HG03378 (cell line): Measurements from ENCODE around the gene COL4A5.
"Not testable (repeated sequence)": the region's sequence is repeated elsewhere in the genome, so short reads cannot be mapped to it uniquely, and the experiment has no call there.

ENCODE experiments used
- ATAC-seq: cut with Tn5 transposase; IDR thresholded peaks from one replicate; pipeline ENCODE4 v1.9.1; 2021; ENCODE audit warnings: mild to moderate bottlenecking, moderate library complexity; ENCODE audit not compliant: unreplicated experiment

The COL4A5 gene

DNA sequence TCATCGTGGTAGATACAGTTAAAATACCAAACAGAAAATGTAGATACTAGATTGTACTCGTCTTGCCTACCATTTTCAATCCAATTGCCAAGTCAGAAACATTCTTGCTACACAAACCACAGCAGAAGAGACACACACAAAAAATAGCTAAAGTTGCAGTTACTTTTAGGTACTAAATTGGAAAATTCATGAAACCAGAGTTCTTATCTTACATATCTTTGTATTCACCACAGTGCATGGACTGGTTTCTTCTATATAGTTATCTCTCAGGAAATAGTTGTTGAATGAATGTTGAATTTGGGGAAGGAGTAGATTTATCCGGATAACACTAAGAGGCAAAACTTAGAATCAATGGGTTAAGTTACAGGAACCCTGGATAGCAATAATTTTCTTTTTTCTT, 14.2 kb downstream of the COL4A5 start:
- no peak for ATAC-seq

DNA sequence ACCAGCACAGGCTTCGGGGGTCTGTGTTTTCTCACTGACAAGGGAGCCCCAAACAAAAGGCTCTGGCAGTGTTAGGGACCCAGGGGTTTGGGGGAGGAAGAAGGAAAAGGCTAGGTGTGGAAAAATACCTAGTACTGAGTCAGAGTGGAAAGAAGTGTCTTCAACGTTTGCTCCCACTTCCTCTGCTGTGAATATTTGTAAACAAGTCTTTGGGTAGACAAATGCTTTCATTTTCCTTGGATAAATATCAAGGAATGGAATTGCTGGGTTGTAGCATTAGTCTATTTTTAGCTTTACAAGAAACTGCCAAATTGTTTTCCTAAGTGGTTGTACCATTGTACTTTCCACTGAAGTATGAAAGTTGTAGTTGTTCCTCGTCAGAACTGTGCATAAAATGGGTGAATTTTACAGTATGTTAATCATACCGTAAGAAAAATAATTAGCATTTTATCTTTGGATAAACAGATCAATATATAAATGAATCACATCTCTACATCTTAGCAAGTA, 17.4 kb downstream of the COL4A5 start:
- no peak for ATAC-seq

DNA sequence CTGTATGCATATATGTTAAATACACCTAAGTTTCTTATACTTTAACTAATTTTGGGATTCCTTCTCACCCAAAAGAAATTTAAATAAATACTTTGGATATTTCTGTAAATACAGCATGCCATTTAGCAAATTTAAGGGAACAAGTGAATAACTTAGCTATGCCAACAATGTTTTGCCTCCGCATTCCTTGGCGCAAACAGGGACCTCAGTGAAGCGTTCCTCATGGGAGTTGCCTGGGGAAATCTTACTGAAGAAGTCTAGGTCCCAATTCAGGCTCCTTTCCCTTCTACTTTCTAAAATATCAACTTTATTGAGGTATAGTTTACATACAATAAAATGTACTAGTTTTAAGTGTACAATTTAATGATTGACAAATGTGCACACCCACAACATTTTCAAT, 25.0 kb downstream of the COL4A5 start:
- no peak for ATAC-seq

DNA sequence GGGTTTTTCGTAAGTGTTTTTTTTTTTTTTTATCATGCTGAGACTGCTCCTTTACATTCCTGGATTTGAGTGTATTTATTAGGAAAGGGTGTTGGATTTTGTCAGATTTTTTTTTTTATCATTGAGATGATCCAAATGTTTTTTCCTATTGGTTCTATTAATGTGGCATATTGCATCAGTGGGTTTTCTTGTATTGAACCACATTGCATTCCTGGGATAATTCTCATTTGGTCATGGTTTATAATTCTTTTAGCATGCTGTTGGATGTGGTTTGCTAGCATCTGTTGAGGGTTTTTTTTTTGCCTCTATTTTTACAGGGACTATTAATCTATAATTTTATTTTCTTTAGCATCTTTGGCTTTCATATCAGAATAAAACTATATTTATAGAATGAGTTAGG, 28.8 kb downstream of the COL4A5 start:
- ATAC-seq, result no peak

DNA sequence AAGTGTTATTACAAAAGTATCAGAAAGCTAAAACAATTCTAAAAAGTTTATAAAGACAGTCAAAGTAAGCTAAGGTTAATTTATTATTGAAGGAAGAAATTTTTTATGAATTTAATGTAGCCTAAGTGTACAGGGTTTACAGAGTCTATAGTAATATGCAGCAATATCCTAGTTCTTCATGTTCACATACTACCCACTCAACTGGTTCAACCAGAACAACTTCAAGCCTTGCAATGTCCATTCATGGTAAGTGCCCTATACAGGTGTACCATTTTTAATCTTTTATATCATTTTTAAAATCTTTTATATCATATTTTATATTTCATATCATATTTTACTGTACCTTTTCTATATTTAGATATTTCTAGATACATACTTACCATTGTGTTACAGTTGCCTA, 34.3 kb downstream of the COL4A5 start:
- no peak for ATAC-seq

DNA sequence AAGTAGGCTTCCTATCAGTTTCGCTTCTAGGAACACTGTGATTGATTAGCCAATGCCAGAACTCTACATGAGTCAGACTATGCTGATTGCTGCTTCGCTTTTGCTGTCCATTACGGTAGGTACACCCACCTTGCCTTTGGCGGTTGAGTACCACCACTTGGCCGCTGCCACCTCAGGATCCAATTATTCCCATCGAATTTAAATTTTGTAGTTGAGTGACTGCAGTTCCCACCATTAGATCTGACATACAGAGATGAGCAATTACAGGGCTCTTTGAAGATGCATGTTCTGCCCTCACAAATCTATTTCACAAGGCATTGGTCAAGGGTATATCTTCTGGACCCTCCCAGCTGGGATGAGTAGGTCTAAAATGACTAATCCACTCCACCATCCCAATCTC, 41.9 kb downstream of the COL4A5 start:
- not testable (repeated sequence) for ATAC-seq

DNA sequence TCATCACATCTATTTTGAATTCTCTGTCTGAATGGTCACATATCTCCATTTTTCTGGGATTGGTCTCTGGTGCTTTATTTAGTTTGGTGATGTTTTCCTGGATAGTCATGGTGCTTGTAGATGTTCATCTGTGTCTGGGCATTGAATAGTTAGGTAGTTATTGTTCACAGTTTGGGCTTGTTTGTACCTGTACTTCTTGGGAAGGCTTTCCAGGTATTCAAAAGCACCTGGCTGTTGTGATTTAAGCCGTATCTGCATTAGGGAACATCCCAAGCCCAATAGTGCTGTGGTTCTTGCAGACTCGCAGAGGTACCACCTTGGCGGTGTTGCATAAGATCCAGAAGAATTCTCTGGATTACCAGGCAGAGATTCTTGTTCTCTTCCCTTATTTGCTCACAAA, 44.6 kb downstream of the COL4A5 start:
- no peak for ATAC-seq

DNA sequence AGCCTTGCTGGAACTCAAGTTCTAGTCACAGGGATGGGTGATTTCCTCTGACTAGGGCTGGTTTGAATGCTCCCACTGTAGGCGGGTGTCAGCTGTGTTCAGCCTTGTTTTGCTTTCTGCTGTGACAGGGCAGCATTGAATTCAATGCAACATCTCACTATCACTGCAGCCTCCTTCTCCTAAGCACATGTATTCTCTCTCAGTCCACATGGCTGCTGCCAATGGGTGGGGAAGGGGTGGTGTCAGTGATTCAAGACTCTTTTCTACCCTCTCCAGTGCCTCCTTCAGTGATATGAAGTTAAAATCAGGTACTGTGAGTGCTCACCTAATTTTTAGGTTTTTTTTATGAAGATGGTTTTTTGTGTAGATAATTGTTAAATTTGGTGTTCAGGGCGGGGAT, 46.3 kb downstream of the COL4A5 start:
- no peak for ATAC-seq

DNA sequence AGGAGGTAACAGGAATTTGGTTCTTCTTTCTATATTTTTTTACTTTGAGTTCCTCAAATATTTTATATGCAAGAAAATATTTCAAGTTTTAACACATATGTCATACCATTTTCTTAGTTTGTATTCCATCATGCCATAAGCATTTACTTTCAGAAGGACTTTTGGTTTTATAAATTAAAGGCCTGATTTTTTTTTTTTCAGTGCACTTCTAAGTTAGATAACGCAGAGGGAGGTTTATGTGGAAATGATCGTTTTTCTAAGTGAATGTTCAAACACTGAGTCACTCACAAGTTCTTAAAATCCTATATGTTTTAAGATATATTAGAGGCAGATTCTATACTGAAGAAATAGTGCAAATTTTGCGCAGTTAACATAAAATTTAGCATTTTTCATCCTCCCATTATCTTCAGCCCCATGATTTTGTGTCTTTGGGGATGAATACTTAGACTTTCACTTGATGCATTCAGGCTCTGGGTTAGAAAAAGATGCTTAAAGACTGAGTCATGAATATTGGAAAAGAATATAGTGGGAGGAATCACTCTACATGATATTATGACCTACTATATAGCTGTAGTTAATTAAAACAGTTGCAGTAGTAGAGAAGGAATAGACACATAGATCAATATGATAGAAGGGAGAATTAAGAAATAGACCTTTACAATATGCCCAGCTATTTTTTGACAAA, 54.9 kb downstream of the COL4A5 start:
- no peak for ATAC-seq

DNA sequence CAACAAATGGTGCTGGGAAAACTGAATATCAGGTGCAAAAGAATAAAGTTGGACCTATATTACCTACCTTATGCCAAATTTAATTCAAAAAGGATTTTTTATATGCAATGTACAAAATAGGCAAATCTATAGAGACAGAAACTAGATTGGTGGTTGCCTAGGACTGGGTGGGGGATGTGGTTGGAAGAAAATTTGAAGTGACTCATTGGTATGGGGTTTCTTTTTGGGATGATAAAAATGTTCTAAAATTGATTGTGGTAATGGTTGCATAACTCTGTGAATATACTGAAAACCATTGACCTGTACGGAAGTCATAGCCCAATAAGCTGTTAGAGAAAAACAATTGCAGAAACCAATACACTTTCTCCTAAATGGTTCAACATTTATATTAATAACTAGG, 72.1 kb downstream of the COL4A5 start:
- no peak for ATAC-seq

DNA sequence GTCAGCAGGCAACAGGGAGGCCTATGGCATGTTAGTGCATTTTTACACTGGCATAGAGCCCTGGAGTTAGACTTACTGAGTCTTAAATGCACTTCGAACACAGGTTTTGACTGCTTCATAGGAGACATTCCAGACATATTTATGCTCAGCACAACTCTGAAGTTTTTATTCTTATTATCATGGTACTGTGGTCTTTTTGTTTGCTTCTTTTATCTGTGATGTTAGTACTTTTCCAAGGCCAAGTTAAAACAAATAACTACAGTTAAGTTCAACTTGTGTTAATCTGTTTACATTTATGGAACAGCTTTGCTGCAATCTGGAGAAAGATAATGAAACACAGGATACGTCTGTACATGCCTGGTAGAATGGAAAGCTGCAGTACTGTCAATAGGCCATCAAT, 76.5 kb downstream of the COL4A5 start:
- no peak for ATAC-seq

DNA sequence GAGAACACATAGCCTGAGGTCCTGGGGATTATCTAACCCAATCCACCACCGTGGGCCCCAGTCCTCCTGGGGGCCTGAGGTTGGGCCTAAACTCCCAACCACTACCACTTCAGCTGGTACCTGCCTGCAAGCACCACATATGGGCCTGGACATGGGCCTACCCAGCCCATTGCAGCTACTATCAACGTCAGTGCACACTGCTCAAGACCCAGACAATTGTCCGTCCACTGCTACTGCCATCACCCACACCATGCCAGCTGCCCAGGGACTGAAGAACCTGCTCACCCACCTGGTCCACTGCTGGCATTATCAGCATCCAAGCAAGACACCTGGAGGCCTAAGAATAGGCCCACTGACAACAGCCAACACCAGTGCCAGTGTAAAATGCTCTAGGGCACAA, 88.1 kb downstream of the COL4A5 start:
- ATAC-seq, result no peak

DNA sequence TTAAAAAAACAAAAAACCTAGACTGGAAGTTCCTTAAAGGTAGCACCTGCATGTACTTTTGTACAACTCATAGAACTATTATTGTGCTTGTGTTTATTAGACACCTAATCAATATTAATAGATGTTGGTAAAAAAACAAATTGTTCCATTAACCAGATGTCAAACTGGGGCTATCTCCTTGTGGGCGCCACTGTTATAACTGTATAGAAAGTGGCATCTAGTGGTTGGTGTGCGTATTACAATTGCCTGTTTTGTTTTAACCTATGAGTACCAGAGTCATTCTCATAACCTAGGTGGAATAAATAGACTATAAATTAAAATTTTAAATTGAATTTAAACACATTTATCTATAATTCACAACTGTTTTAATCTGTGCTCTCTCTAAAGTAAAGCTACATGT, 97.4 kb downstream of the COL4A5 start:
- ATAC-seq, result peak; percentile 92

DNA sequence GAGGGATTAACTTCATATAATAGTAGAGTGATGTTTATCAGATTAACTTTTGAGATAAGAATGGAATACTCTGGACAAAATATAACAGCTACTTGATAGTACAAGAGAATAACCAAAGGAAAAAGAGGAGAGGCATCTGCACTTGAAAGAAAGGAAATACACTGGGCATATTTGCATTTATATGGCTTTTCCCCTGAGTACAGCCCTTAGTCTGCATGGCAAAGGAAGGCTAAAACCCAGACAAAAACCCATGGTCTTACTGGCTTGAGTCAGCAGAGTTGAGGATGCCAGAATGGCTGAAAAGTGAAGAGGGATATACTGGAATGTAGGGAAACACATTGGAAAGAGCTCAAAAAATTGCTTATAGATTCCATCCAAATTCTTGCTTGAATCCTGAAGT, 101.6 kb downstream of the COL4A5 start:
- no peak for ATAC-seq

DNA sequence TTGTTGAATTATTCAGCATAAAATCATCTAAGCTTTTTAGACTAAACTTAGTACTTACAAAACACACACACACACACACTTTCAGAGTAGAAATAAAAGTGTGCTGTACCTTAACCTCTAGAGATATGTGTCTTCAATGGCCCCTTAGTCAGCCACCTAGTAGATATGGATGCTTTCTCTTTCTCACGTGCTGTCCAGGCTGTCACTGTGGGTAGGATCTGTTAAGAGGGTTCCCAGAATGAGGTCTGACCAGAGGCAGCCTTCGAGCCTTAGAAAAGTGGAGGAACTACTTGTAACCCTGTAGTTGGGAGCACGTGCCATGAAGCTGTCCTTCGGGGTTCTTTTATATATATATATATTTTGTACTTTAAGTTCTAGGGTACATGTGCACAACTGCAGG, 117.9 kb downstream of the COL4A5 start:
- ATAC-seq, result no peak

DNA sequence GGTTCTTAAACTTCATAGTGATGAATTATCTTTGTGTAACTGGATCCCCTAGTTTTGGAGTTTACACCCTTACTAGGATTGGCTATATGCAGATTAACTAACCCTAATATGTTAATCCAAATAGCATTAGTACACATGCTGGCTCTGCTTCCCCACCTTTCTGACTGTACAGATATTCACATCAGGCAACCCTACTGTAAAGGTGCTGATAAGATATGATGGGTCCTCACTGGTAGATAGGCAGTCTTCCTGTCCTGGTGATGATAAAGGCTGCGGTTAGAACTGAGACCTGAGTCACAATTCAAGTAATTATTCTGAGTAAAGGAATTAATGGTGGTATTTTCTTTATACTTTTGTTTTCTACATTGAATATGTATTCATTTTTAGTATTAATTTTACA, 118.6 kb downstream of the COL4A5 start:
- ATAC-seq, result no peak

DNA sequence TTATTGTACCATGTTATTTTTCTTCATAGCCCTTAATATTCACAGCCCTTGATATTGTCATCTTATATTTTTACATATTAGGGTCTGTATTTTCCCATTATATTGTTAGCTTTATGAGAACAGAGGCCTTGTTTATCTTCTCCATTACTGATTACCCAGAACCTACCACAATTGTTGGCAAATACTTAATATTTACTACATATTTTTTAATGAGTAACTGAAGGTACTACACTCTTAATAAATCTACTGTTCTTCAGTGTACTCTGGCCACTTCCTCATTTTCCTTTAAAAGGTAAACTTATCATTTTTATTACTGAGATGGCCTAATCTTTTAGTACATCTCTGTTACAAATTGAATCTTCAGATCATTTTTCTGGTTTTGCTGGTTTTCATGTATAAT, 133.5 kb downstream of the COL4A5 start:
- ATAC-seq, result peak; percentile 74

DNA sequence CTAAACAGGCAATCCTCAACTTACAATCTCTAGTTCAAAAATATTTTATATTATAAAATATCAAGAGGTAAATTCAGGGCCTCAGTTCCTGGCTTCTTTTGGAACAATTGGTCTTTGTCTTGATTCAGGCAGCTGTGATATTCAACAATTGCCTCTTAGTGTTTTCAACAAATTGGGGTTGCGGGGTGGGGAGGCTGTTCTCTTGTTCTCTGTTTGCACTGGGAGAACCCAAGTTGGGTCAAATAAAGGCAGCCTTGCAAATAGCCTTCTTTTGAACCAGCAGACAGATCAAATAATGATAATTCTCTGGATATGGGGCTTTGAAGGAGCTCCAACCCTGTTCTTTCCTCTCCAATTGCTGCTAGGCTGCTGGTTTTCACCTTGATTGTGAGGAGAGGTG, 142.5 kb downstream of the COL4A5 start:
- ATAC-seq, result no peak

DNA sequence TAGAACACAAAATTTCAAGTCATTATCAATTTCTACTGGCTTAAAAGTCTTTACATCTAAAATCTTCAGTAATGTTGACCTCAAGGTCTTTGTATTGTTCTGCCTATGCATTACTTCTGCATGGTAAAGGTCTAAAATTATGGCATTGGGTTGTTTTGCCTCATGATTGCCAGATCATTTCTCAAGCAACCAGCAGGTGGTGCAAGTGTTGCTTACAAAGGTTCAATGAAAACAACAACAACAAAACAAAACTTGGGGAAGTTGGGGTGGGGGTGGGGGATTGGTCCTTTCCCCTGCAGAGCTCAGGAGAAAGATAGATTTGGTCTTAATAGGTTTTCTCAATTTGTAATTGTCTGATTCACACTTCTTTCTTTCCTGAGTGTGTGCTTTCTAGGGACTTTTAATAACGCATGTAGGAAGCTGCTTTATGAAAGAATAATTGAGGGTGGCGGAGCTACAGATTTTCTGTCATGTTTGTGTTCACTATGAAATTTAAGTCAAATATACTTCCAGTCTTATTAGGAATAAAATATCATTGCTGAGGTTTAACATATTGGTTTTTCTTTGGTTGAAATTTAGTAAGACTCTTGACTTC, 145.1 kb downstream of the COL4A5 start:
- ATAC-seq, result no peak

DNA sequence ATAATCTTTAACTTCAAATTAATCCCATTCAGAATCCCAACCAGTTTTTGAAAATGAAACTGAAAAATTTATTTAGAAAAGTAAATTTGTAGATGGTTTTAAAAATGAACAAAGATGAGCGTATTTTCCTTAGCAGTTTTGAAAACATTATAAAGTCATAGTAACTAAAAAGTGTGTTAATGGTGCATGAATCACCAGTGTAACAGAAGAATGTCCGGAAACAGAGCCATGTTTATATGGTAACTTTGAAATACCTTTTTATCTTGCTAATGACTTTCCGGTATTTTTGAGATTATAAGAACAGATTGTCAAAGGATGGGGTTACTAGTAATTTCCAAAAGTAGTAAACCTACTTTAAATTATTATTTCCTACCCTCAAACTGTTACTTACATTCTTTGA, 150.9 kb downstream of the COL4A5 start:
- no peak for ATAC-seq

DNA sequence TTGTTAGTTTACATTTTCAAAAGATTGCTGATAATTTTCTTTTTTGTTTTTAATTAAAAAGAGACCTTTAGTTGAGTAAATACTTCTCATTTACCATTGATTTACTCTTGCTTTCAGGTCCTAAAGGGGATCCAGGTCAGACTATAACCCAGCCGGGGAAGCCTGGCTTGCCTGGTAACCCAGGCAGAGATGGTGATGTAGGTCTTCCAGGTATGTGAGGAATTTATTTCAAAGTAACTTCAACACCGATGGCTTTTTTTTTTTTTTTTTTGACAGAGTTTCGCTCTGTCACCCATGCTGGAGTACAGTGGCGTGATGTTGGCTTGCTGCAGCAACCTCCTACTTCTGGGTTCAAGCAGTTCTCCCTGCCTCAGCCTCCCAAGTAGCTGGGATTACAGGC, 161.6 kb downstream of the COL4A5 start:
- no peak for ATAC-seq

DNA sequence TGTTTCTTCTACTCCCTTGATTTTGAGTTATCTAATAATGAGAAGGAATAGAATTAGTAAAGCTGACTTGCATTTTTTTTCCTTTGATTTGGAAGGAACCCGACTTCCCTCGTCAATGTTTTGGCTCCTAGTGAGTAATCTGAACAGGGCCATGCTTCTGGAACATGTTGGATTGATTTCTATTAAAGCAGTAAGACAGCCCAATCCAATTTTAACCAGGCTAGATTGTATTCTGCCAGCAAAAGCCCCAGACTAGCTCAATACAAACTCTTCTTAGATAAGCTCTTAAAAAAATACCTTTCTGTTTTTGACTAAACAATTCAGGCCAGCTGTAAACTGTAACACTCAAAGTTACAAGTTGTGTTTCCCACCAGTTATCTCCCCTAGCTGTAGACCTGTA, 170.5 kb downstream of the COL4A5 start:
- ATAC-seq, result no peak

DNA sequence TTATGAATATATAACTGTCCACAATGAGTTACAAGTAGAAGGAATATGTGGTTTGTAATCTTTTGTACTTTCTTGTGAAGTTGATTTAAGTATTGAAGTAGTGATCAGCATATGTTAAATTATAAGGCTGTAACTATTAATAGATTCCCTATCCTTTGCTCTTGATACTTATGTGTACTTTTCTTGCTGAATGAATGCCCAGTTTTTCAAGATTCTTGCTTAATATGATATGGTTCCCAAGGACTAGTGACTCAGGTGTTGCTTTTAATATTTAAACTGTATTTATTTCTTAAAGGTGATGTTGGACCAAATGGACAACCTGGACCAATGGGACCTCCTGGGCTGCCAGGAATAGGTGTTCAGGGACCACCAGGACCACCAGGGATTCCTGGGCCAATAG, 175.0 kb downstream of the COL4A5 start:
- no peak for ATAC-seq
